ENCODE measurements around the gene CPM. TPM values are rescaled to one million over a fixed set of nuclear protein-coding genes. Genes with fewer than 3 reads are reported as not detected.
"Not testable (repeated sequence)": the region's sequence is repeated elsewhere in the genome, so short reads cannot be mapped to it uniquely, and the experiment has no call there.

Gene CPM
- polyA plus RNA-seq, 6 donors from 2014 or later = 3.2 to 26.0 (median 7.0) TPM

- Mint-ChIP-seq H3K27me3 (no peaks in the 10 kb centered on the region), H3K36me3 (no peaks in the 10 kb centered on the region), H3K27ac (no peak overlapping the region), H3K4me3 (no peak overlapping the region), H3K9me3 (peaks cover 0 to 4% (median 0%) of the 10 kb centered on the region in 7 donors), H3K4me1 (peaks cover 0 to 12% (median 5%) of the 10 kb centered on the region in 3 donors)
- no peak for ATAC-seq (ENCODE audit: low read depth in 2 of 2)
- no peak for DNase-seq
Observed at GRCh38 chr12:68877583-68877982, 55.4 kb downstream of the CPM start.

GRCh38 chr12:68876461-68876860, 56.5 kb downstream of the CPM start:
- H3K4me1 Mint-ChIP-seq = peaks cover 0 to 12% (median 7%) of the 10 kb centered on the region in 3 donors
- no peaks in the 10 kb centered on the region for H3K36me3 Mint-ChIP-seq
- peak overlapping the region in 3 of 6 donors; percentile 38 to 81 (median 48) for H3K27ac Mint-ChIP-seq
- no peak for ATAC-seq (ENCODE audit: low read depth in 2 of 2)
- DNase-seq = no peak
- H3K4me3 Mint-ChIP-seq = no peak overlapping the region
- H3K9me3 Mint-ChIP-seq = peaks cover 0 to 1% (median 0%) of the 10 kb centered on the region in 7 donors
- H3K27me3 Mint-ChIP-seq = no peaks in the 10 kb centered on the region

GRCh38 chr12:68873316-68873715, 59.7 kb downstream of the CPM start:
- Mint-ChIP-seq H3K27me3 (no peaks in the 10 kb centered on the region), H3K9me3 (peaks cover 0 to under 1% (median 0%) of the 10 kb centered on the region in 7 donors), H3K36me3 (no peaks in the 10 kb centered on the region), H3K4me1 (peaks cover 0 to 12% (median 12%) of the 10 kb centered on the region in 3 donors), H3K27ac (no peak overlapping the region), H3K4me3 (no peak overlapping the region)
- ATAC-seq (ENCODE audit: low read depth in 2 of 2) (no peak), DNase-seq (no peak)

GRCh38 chr12:68871921-68872320, 61.0 kb downstream of the CPM start:
- H3K4me3 Mint-ChIP-seq = no peak overlapping the region
- peaks cover 0 to 12% (median 11%) of the 10 kb centered on the region in 3 donors for H3K4me1 Mint-ChIP-seq
- no peaks in the 10 kb centered on the region for H3K9me3 Mint-ChIP-seq
- ATAC-seq (ENCODE audit: low read depth in 2 of 2) (peak; percentile 42 to 48), DNase-seq (no peak)
- peak overlapping the region in 1 of 6 donors; percentile 49 for H3K27ac Mint-ChIP-seq
- no peaks in the 10 kb centered on the region for H3K36me3 Mint-ChIP-seq
- no peaks in the 10 kb centered on the region for H3K27me3 Mint-ChIP-seq

- peaks cover 0 to 8% (median 6%) of the 10 kb centered on the region in 3 donors for H3K4me1 Mint-ChIP-seq
- H3K9me3 Mint-ChIP-seq = no peaks in the 10 kb centered on the region
- no peaks in the 10 kb centered on the region for H3K36me3 Mint-ChIP-seq
- H3K27me3 Mint-ChIP-seq = no peaks in the 10 kb centered on the region
- no peak overlapping the region for H3K27ac Mint-ChIP-seq
- ATAC-seq (ENCODE audit: low read depth in 2 of 2) (no peak), DNase-seq (no peak)
- H3K4me3 Mint-ChIP-seq = no peak overlapping the region
Observed at GRCh38 chr12:68871396-68871795, 61.6 kb downstream of the CPM start.

GRCh38 chr12:68870443-68870842, 62.5 kb downstream of the CPM start:
- peaks cover 0 to 6% (median 3%) of the 10 kb centered on the region in 3 donors for H3K4me1 Mint-ChIP-seq

GRCh38 chr12:68870011-68870410, 63.0 kb downstream of the CPM start:
- Mint-ChIP-seq H3K27ac (no peak overlapping the region), H3K4me3 (no peak overlapping the region), H3K9me3 (no peaks in the 10 kb centered on the region), H3K36me3 (no peaks in the 10 kb centered on the region), H3K27me3 (no peaks in the 10 kb centered on the region), H3K4me1 (peaks cover 0 to 6% (median 1%) of the 10 kb centered on the region in 3 donors)
- no peak for DNase-seq
- ATAC-seq (ENCODE audit: low read depth in 2 of 2) = no peak

More at GRCh38 chr12:68870443-68870842, 62.5 kb downstream of the CPM start:
- DNase-seq = no peak
- Mint-ChIP-seq H3K9me3 (no peaks in the 10 kb centered on the region), H3K36me3 (no peaks in the 10 kb centered on the region), H3K27ac (no peak overlapping the region), H3K4me3 (no peak overlapping the region), H3K27me3 (no peaks in the 10 kb centered on the region)
- ATAC-seq (ENCODE audit: low read depth in 2 of 2) = no peak

GRCh38 chr12:68868043-68868790, 64.8 kb downstream of the CPM start:
- DNase-seq = no peak
- Mint-ChIP-seq H3K4me3 (no peak overlapping the region), H3K9me3 (no peaks in the 10 kb centered on the region), H3K27me3 (no peaks in the 10 kb centered on the region), H3K27ac (no peak overlapping the region), H3K4me1 (peaks cover 0 to 6% (median 3%) of the 10 kb centered on the region in 3 donors), H3K36me3 (no peaks in the 10 kb centered on the region)
- ATAC-seq (ENCODE audit: low read depth in 2 of 2) = no peak

GRCh38 chr12:68867606-68868005, 65.4 kb downstream of the CPM start:
- no peak for ATAC-seq (ENCODE audit: low read depth in 2 of 2)
- DNase-seq = no peak
- Mint-ChIP-seq H3K4me3 (no peak overlapping the region), H3K36me3 (no peaks in the 10 kb centered on the region), H3K27me3 (no peaks in the 10 kb centered on the region), H3K9me3 (no peaks in the 10 kb centered on the region), H3K4me1 (peaks cover 0 to 6% (median 3%) of the 10 kb centered on the region in 3 donors), H3K27ac (peak overlapping the region in 1 of 6 donors; percentile 17)

- DNase-seq (no peak), ATAC-seq (ENCODE audit: low read depth in 2 of 2) (no peak)
- Mint-ChIP-seq H3K27ac (no peak overlapping the region), H3K4me1 (peaks cover 0 to 6% (median 4%) of the 10 kb centered on the region in 3 donors), H3K9me3 (no peaks in the 10 kb centered on the region), H3K4me3 (no peak overlapping the region), H3K27me3 (no peaks in the 10 kb centered on the region), H3K36me3 (no peaks in the 10 kb centered on the region)
Observed at GRCh38 chr12:68866950-68867349, 66.0 kb downstream of the CPM start.

- H3K36me3 Mint-ChIP-seq = no peaks in the 10 kb centered on the region
- peak overlapping the region in 1 of 8 donors; percentile 42 for H3K4me3 Mint-ChIP-seq
- ATAC-seq (ENCODE audit: low read depth in 2 of 2) = no peak
- no peaks in the 10 kb centered on the region for H3K9me3 Mint-ChIP-seq
- H3K27ac Mint-ChIP-seq = peak overlapping the region in 1 of 6 donors; percentile 43
- DNase-seq = no peak
- no peaks in the 10 kb centered on the region for H3K27me3 Mint-ChIP-seq
- peaks cover 0 to 7% (median 0%) of the 10 kb centered on the region in 3 donors for H3K4me1 Mint-ChIP-seq
Observed at GRCh38 chr12:68865399-68866164, 67.4 kb downstream of the CPM start.

- Mint-ChIP-seq H3K4me3 (no peak overlapping the region), H3K36me3 (no peaks in the 10 kb centered on the region), H3K9me3 (no peaks in the 10 kb centered on the region), H3K4me1 (peaks cover 0 to 7% (median 0%) of the 10 kb centered on the region in 3 donors), H3K27ac (no peak overlapping the region), H3K27me3 (no peaks in the 10 kb centered on the region)
- no peak for ATAC-seq (ENCODE audit: low read depth in 2 of 2)
- DNase-seq = no peak
Observed at GRCh38 chr12:68864604-68865003, 68.4 kb downstream of the CPM start.

GRCh38 chr12:68863886-68864454, 69.0 kb downstream of the CPM start:
- peak overlapping the region in 1 of 6 donors; percentile 67 for H3K27ac Mint-ChIP-seq
- not testable (repeated sequence) for H3K27me3 Mint-ChIP-seq, H3K4me3 Mint-ChIP-seq, H3K4me1 Mint-ChIP-seq, H3K9me3 Mint-ChIP-seq, H3K36me3 Mint-ChIP-seq
- DNase-seq (peak; percentile 44), ATAC-seq (ENCODE audit: low read depth in 2 of 2) (peak; percentile 49 to 51)

Data from naive B cell (primary cell).